ENCODE measurements around the gene CHI3L1. TPM values are rescaled to one million over a fixed set of nuclear protein-coding genes. Genes with fewer than 3 reads are reported as not detected.

The CHI3L1 gene
- total RNA-seq, 3 donors from 2014 or later = not detected

- DNase-seq (no peak), ATAC-seq (no peak)
- Mint-ChIP-seq H3K27me3 (ENCODE audit: low read depth) (peaks cover 15% of the 10 kb centered on the region), H3K36me3 (ENCODE audit: insufficient read depth) (no peaks in the 10 kb centered on the region), H3K4me3 (no peak overlapping the region), H3K4me1 (ENCODE audit: low read depth) (no peaks in the 10 kb centered on the region), H3K9me3 (peaks cover 15% of the 10 kb centered on the region)
These were observed 24.8 kb downstream of the CHI3L1 start for GRCh38 chr1:203161703-203162102.

DNA sequence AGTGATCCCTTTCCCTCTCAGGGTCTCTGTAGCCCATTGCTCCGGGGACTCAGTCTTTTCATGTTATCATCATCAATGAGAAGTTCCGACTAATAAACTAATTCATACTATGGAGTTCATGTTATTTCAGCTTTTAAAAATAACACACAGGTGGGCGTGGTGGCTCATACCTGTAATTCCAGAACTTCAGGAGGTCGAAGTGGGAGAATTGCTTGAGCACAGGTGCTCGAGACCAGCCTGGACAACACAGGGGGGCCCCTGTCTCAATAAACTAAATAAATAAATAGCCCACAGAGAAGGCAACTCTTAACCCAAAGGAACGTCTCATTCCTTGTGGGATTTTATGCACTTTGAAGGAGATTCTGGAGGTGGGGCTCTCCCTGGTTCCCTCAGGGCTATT is 25.3 kb downstream of the CHI3L1 start:
- no peaks in the 10 kb centered on the region for H3K36me3 Mint-ChIP-seq (ENCODE audit: insufficient read depth)
- no peak overlapping the region for H3K4me3 Mint-ChIP-seq
- H3K9me3 Mint-ChIP-seq = peaks cover 15% of the 10 kb centered on the region
- DNase-seq = no peak
- H3K27me3 Mint-ChIP-seq (ENCODE audit: low read depth) = peaks cover 16% of the 10 kb centered on the region
- no peaks in the 10 kb centered on the region for H3K4me1 Mint-ChIP-seq (ENCODE audit: low read depth)
- ATAC-seq = no peak

- Mint-ChIP-seq H3K27me3 (ENCODE audit: low read depth) (peaks cover 12% of the 10 kb centered on the region), H3K4me3 (no peak overlapping the region), H3K9me3 (peaks cover 15% of the 10 kb centered on the region), H3K36me3 (ENCODE audit: insufficient read depth) (no peaks in the 10 kb centered on the region), H3K4me1 (ENCODE audit: low read depth) (no peaks in the 10 kb centered on the region)
- no peak for DNase-seq
- ATAC-seq = no peak
These were observed 26.7 kb downstream of the CHI3L1 start for GRCh38 chr1:203159844-203160243.

GRCh38 chr1:203158960-203159665 is 27.4 kb downstream of the CHI3L1 start:
- Mint-ChIP-seq H3K27me3 (ENCODE audit: low read depth) (peaks cover 9% of the 10 kb centered on the region), H3K4me3 (no peak overlapping the region), H3K4me1 (ENCODE audit: low read depth) (no peaks in the 10 kb centered on the region), H3K9me3 (peaks cover 15% of the 10 kb centered on the region), H3K36me3 (ENCODE audit: insufficient read depth) (no peaks in the 10 kb centered on the region)
- ATAC-seq (no peak), DNase-seq (no peak)

DNA sequence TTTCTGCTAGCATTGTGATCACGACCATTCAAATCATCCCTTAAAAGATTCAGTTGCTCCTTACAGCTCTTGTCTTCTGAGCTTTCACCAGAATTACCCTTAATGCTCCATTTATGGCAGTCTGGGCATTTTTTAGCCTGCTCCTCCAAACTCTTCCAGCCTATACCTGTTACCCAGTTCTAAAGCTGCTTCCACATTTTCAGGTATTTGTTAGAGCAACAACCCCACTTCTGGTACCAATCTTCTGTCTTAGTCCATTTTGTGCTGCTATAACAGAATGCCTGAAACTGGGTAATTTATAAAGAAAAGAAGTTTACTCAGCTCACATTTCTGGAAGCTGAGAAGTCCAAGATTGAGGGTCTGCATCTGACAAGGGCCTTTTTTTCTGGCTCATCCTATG is 28.1 kb downstream of the CHI3L1 start:
- ATAC-seq (no peak), DNase-seq (no peak)
- Mint-ChIP-seq H3K36me3 (ENCODE audit: insufficient read depth) (no peaks in the 10 kb centered on the region), H3K4me1 (ENCODE audit: low read depth) (no peaks in the 10 kb centered on the region), H3K9me3 (peaks cover 15% of the 10 kb centered on the region), H3K27me3 (ENCODE audit: low read depth) (peaks cover 8% of the 10 kb centered on the region), H3K4me3 (no peak overlapping the region)

GRCh38 chr1:203156280-203156679 is 30.2 kb downstream of the CHI3L1 start:
- Mint-ChIP-seq H3K4me1 (ENCODE audit: low read depth) (no peaks in the 10 kb centered on the region), H3K27me3 (ENCODE audit: low read depth) (peaks cover 4% of the 10 kb centered on the region), H3K36me3 (ENCODE audit: insufficient read depth) (no peaks in the 10 kb centered on the region), H3K4me3 (no peak overlapping the region), H3K9me3 (peaks cover 15% of the 10 kb centered on the region)
- DNase-seq (no peak), ATAC-seq (no peak)

DNA sequence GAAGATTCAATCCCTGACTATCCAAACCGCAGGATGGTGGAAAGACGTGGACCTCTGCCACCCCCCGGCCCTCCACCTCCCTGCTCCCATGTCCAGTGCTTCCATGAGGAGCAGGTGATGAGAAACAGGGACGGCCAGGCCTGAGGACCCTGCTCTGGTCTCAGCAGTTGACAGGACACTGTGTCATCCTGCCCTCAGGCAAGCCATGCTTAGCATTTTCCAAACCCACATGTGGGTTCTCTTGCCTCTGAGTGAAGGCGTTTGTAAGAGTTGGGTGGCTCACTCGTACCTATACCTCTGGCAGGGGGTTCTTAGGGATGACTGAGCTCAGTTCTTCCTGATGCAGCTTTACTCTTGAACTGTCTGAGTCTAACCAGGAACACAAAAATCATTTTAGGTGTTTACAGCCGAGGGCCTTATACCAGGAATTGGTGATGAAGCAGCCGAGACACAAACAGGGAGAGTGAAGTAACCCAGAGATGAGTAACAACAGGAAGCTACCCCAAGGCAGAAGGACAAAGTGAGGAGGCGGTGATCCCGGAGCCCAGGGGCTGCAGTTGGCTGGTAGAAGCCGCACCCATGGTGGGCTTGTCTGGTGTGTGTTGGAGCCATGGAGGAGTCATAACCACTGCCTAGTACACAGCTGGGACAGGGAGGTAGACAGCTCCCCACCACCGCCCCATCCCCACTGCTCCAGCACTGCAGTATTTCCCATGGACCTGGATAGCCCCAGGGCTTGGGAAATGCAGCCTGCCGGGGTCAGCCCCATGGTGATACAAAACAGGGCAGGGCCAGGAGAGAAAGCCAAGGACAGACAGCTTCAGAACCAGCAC is 32.3 kb downstream of the CHI3L1 start:
- Mint-ChIP-seq H3K36me3 (ENCODE audit: insufficient read depth) (no peaks in the 10 kb centered on the region), H3K4me1 (ENCODE audit: low read depth) (no peaks in the 10 kb centered on the region), H3K4me3 (no peak overlapping the region), H3K27me3 (ENCODE audit: low read depth) (peaks cover 4% of the 10 kb centered on the region), H3K9me3 (peaks cover 11% of the 10 kb centered on the region)
- ATAC-seq = no peak
- DNase-seq = no peak

DNA sequence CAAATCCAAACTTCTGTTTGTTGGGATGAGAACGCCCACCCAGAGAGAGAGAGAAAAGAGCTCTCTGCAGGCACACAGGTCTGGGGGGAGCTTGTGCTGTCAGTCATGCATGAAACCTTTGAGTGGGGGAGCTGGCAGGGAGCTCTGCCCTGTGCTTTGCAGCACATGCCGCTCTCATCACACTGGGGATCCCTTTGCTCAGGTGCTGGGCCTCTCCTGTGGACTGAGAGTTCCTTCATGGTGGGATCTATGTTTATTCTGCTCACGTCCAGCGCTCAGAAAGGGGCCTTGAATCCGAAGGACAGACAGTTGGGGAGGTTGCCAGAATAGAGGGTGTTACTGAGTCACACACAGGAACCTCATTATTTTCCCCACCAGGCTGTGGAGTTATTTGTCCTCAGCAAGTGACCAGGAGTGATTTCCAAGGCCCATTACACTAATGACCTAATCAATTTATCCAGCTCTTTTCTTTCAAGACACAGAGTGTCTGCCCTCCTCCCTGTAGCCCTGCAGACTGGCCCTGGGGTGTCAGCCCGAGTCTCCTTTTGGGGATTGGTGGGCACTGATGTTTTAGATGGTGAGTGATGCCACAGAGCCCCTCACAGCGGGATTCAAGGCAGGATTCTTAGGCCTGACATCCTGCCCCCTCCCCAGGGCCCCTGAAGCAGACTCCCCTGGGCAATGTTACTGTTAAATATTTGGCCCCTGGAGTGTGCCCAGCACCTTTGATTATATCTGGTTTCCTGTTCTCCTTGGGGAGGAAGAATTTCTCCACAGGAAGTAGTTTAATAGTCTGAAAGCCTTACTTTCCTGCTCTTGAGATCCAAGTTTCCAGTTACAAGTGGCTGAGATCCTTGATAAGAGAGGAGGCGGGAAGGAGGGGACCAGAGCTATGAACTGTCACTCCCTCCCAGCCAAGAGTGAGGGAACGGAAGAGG is 33.2 kb downstream of the CHI3L1 start:
- Mint-ChIP-seq H3K4me1 (ENCODE audit: low read depth) (no peaks in the 10 kb centered on the region), H3K36me3 (ENCODE audit: insufficient read depth) (no peaks in the 10 kb centered on the region), H3K4me3 (no peak overlapping the region), H3K27me3 (ENCODE audit: low read depth) (peaks cover 4% of the 10 kb centered on the region), H3K9me3 (peaks cover 5% of the 10 kb centered on the region)
- no peak for DNase-seq
- no peak for ATAC-seq

DNA sequence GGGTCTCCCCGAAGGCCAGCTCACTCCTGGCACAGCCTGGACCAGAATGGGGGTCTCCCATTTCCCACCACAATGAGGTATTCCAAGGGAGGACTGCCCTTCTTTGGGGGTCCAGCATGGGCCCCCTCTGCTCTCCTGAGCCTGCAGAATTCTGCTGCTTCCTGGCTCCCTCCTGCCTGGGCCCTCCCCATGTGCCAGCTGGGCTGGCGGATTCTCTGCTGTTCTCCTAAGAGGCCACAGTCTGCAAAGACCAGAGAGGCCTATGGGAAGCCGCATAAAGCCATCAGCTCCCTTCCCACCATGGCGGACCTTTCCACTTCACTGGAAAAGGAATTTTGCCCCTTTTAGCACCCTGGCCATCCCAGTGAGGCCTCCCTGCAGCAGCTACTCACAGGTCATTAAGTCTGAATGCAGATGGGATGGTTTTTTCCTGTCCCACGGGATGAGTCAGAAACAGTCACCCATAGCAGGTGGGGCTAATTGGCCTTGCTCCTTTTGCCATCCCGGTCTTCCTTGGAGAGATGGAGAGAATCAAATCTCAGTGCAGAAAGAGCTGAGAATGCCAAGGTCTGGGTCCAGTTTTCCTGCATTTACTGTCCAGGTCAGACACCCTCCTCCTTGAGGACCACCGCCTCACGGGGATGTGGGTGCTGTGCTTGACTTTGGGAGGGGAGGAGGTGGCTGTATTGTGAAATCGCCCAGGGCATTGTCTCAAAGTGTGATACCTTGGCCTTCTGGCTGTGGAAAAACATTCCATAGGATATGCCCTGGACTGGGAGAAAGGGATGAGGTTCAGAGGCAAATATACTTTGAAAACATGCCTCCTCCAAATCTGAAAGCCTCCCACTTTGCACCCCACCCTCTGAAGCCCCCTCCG is 34.1 kb downstream of the CHI3L1 start:
- DNase-seq = no peak
- Mint-ChIP-seq H3K27me3 (ENCODE audit: low read depth) (peaks cover 4% of the 10 kb centered on the region), H3K36me3 (ENCODE audit: insufficient read depth) (no peaks in the 10 kb centered on the region), H3K4me1 (ENCODE audit: low read depth) (no peaks in the 10 kb centered on the region), H3K9me3 (no peaks in the 10 kb centered on the region), H3K4me3 (no peak overlapping the region)
- ATAC-seq = no peak

GRCh38 chr1:203151362-203152157 is 34.9 kb downstream of the CHI3L1 start:
- Mint-ChIP-seq H3K36me3 (ENCODE audit: insufficient read depth) (no peaks in the 10 kb centered on the region), H3K9me3 (no peaks in the 10 kb centered on the region), H3K27me3 (ENCODE audit: low read depth) (peaks cover 4% of the 10 kb centered on the region), H3K4me3 (no peak overlapping the region), H3K4me1 (ENCODE audit: low read depth) (no peaks in the 10 kb centered on the region)
- DNase-seq (no peak), ATAC-seq (no peak)

- H3K4me3 Mint-ChIP-seq = no peak overlapping the region
- H3K27me3 Mint-ChIP-seq (ENCODE audit: low read depth) = peaks cover 1% of the 10 kb centered on the region
- no peaks in the 10 kb centered on the region for H3K4me1 Mint-ChIP-seq (ENCODE audit: low read depth)
- H3K36me3 Mint-ChIP-seq (ENCODE audit: insufficient read depth) = no peaks in the 10 kb centered on the region
- no peak for ATAC-seq
- no peak for DNase-seq
- H3K9me3 Mint-ChIP-seq = no peaks in the 10 kb centered on the region
These were observed 35.8 kb downstream of the CHI3L1 start for GRCh38 chr1:203150511-203151297.

DNA sequence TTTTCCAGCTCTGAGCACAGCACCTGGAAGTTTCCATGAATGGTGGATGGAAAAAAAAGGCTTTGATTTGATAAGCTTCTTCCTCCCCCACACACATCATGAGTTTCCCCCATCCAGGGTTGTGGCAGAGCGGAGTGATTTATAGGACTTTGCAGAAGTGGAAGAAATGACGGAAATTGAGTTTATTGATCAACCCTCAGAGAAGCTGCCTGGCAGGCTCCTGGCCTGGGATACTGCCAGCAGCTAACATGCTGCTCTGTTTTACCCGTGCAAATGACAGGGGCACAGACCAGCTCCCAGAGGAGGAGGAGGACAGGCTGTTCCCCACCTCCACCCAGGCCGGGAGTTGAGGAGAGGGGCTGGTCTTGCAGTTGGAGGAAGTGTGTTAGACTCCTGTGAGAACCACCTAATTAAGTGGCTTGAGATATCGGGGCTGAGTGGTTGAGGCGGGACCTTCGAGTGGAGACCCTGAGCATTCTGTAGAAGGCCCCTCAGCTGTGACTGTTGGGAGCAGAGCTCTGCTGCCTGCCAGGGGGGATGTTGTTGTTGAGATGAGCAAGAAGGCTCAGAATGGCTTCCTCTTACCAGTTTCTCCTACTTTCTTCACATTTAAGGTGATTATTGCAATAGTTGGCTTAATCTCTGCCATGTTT is 37.2 kb downstream of the CHI3L1 start:
- Mint-ChIP-seq H3K36me3 (ENCODE audit: insufficient read depth) (no peaks in the 10 kb centered on the region), H3K9me3 (no peaks in the 10 kb centered on the region), H3K27me3 (ENCODE audit: low read depth) (peaks cover 1% of the 10 kb centered on the region), H3K4me1 (ENCODE audit: low read depth) (no peaks in the 10 kb centered on the region), H3K4me3 (no peak overlapping the region)
- DNase-seq = no peak
- ATAC-seq = no peak

All from activated T-cell treated with anti-CD3 and anti-CD28 coated beads, Interleukin-2, amount 50 U/mL, for 4 hours (primary cell).